Renal cortex interstitium (tissue), 11 donors: ENCODE measurements around the gene FAIM. TPM values are rescaled to one million over a fixed set of nuclear protein-coding genes. Genes with fewer than 3 reads are reported as not detected.
"Not testable (repeated sequence)": the region's sequence is repeated elsewhere in the genome, so short reads cannot be mapped to it uniquely, and the experiment has no call there.

Experiments
- DNase-seq, 11 donors: peaks; one replicate each; pipeline ENCODE4 v3.0.0-alpha.2; 2013; ENCODE audit warnings: low read depth in 9 of 11, low spot score in 4 of 11; ENCODE audit errors: extremely low read depth in 1 of 11
- polyA plus RNA-seq, 3 donors: library from polyadenylated mRNA; unstranded; fragments of 120-200 nt; gene quantifications; one replicate each; pipeline ENCODE4 v1.2.1, GENCODE V29; 2013; ENCODE audit not compliant: insufficient read length in 3 of 3

Gene FAIM
- polyA plus RNA-seq, 3 donors, result 30.2 to 37.8 (median 30.6) TPM

GRCh38 chr3:138646513-138646912 lies 37.9 kb downstream of the FAIM start:
- peak in 1 of 11 donors; percentile 7 for DNase-seq

- DNase-seq, result no peak
Measured at GRCh38 chr3:138649134-138649533, 40.6 kb downstream of the FAIM start.

GRCh38 chr3:138653567-138653966 lies 45.0 kb downstream of the FAIM start:
- no peak for DNase-seq

GRCh38 chr3:138657508-138657907 lies 48.9 kb downstream of the FAIM start:
- no peak for DNase-seq

- no peak for DNase-seq
Measured at GRCh38 chr3:138668107-138668506, 59.5 kb downstream of the FAIM start.

- no peak for DNase-seq
Measured at GRCh38 chr3:138670407-138670806, 61.8 kb downstream of the FAIM start.

- no peak for DNase-seq
Measured at GRCh38 chr3:138673641-138674530, 65.3 kb downstream of the FAIM start.

GRCh38 chr3:138675393-138675792 lies 66.8 kb downstream of the FAIM start:
- DNase-seq, result no peak

GRCh38 chr3:138678086-138678485 lies 69.5 kb downstream of the FAIM start:
- DNase-seq, result no peak

- DNase-seq, result no peak
Measured at GRCh38 chr3:138678874-138679392, 70.4 kb downstream of the FAIM start.

- DNase-seq, result not testable (repeated sequence)
Measured at GRCh38 chr3:138680974-138681373, 72.4 kb downstream of the FAIM start.

GRCh38 chr3:138681463-138682220 lies 73.1 kb downstream of the FAIM start:
- DNase-seq, result peak in 7 of 11 donors; percentile 16 to 42 (median 31)

GRCh38 chr3:138682648-138683047 lies 74.1 kb downstream of the FAIM start:
- no peak for DNase-seq

Other genes starting within 250 kb of the FAIM start
- 1 to 10 TPM; 1.2 to 1.9 (median 1.4) TPM for gene ESYT3, start 174.2 kb upstream of the FAIM start, polyA plus RNA-seq
- 10 to 100 TPM; 36.2 to 41.0 (median 39.9) TPM for gene CEP70, start 14.5 kb upstream of the FAIM start, polyA plus RNA-seq
- gene PIK3CB, start 226.2 kb downstream of the FAIM start, polyA plus RNA-seq, result 10 to 100 TPM; 26.8 to 32.2 (median 28.2) TPM